Liver (tissue), 3 donors: ENCODE measurements around the gene FZD10.

Experiments
- ATF3 ChIP-seq: IDR thresholded peaks from 2 replicates; pipeline ENCODE4 v1.6.1; 2016; ENCODE audit warnings: antibody characterized with exemption
- CTCF ChIP-seq: fragments of 150-350 bp; IDR thresholded peaks from 2 replicates; pipeline ENCODE4 v1.5.1; 2017; ENCODE audit warnings: improper control_type of control experiment, low read depth, low read length; ENCODE audit not compliant: missing input control
- EGR1 ChIP-seq, 2 donors: IDR thresholded peaks; 2 replicates each; pipeline ENCODE4 v1.6.1; 2016 to 2018; ENCODE audit warnings: antibody characterized with exemption in 2 of 2, low read depth in 2 of 2
- GABPA ChIP-seq, 2 donors: IDR thresholded peaks in 1 of 2; conservative IDR thresholded peaks in 1 of 2; 2 replicates each; pipeline ENCODE4 v1.6.1; 2016; ENCODE audit warnings: antibody characterized with exemption in 2 of 2, mild to moderate bottlenecking in 1 of 2, moderate library complexity in 1 of 2
- JUND ChIP-seq, 2 donors: IDR thresholded peaks; 2 replicates each; pipeline ENCODE4 v1.6.1; 2016; ENCODE audit warnings: antibody characterized with exemption in 2 of 2
- MAX ChIP-seq: IDR thresholded peaks from 2 replicates; pipeline ENCODE4 v1.6.1; 2016; ENCODE audit warnings: antibody characterized with exemption
- NR2F2 ChIP-seq: IDR thresholded peaks from 2 replicates; pipeline ENCODE4 v1.6.1; 2016; ENCODE audit warnings: antibody characterized with exemption
- RAD21 ChIP-seq, 2 donors: IDR thresholded peaks; 2 replicates each; pipeline ENCODE4 v1.6.1; 2016; ENCODE audit warnings: antibody characterized with exemption in 2 of 2, mild to moderate bottlenecking in 2 of 2
- RXRA ChIP-seq, 2 donors: IDR thresholded peaks; 2 replicates each; pipeline ENCODE4 v1.6.1; 2017 to 2018; ENCODE audit warnings: antibody characterized with exemption in 2 of 2, mild to moderate bottlenecking in 1 of 2
- SP1 ChIP-seq: IDR thresholded peaks from 2 replicates; pipeline ENCODE4 v1.6.1; 2018; ENCODE audit warnings: antibody characterized with exemption, mild to moderate bottlenecking
- TAF1 ChIP-seq: conservative IDR thresholded peaks from 2 replicates; pipeline ENCODE4 v1.6.1; 2016; ENCODE audit warnings: antibody characterized with exemption, mild to moderate bottlenecking
- YY1 ChIP-seq: IDR thresholded peaks from 2 replicates; pipeline ENCODE4 v1.6.1; 2016; ENCODE audit warnings: antibody characterized with exemption, mild to moderate bottlenecking
- donor health status: healthy.
- donor health status: healthy.

GRCh38 chr12:130137040-130138018 lies 24.9 kb upstream of the FZD10 start:
- TF ChIP-seq CTCF (no peak), ATF3 (no peak), RXRA (IDR thresholded peaks at IDR 0.05) (no peak), JUND (IDR thresholded peaks at IDR 0.05) (no peak), EGR1 (IDR thresholded peaks at IDR 0.05; ENCODE audit: low read depth in 2 of 2) (no peak), SP1 (no peak), TAF1 (no peak), GABPA (IDR thresholded peaks at IDR 0.05 in 1 of 2, conservative IDR thresholded peaks at IDR 0.05 in 1 of 2) (no peak), MAX (no peak), RAD21 (IDR thresholded peaks at IDR 0.05) (no peak), YY1 (no peak), NR2F2 (no peak)
